Muscle layer of colon (tissue), 2 donors: ENCODE measurements around the gene MALT1.
"Not testable (repeated sequence)": the region's sequence is repeated elsewhere in the genome, so short reads cannot be mapped to it uniquely, and the experiment has no call there.

Source experiments
- H3K27ac ChIP-seq: one replicate; pipeline ENCODE4 v1.7.0; 2013; ENCODE audit warnings: low read depth, mild to moderate bottlenecking, low read length, moderate library complexity
- H3K27me3 ChIP-seq, 2 donors: one replicate each; pipeline ENCODE4 v1.7.0; 2013; ENCODE audit warnings: low read length in 2 of 2, mild to moderate bottlenecking in 2 of 2; ENCODE audit not compliant: insufficient read depth in 2 of 2, control insufficient read depth in 1 of 2
- H3K36me3 ChIP-seq: one replicate; pipeline ENCODE4 v1.7.0; 2013; ENCODE audit warnings: mild to moderate bottlenecking, low read length; ENCODE audit not compliant: insufficient read depth
- H3K4me1 ChIP-seq: one replicate; pipeline ENCODE4 v1.7.0; 2013; ENCODE audit warnings: mild to moderate bottlenecking, low read length; ENCODE audit not compliant: insufficient read depth
- H3K4me3 ChIP-seq, 2 donors: one replicate each; pipeline ENCODE4 v1.7.0; 2013; ENCODE audit warnings: low read length in 2 of 2, low read depth in 1 of 2, mild to moderate bottlenecking in 1 of 2, moderate library complexity in 1 of 2
- H3K9ac ChIP-seq: one replicate; pipeline ENCODE4 v1.7.0; 2013; ENCODE audit warnings: low read length
- H3K9me3 ChIP-seq: one replicate; pipeline ENCODE4 v1.7.0; 2013; ENCODE audit warnings: mild to moderate bottlenecking, low read length
- donor health status: abdominal sarcoma.
- donor health status: Adenocarcinoma of cecum.

The MALT1 gene

GRCh38 chr18:58753976-58754375 is 82.7 kb downstream of the MALT1 start:
- no peak overlapping the region for H3K27ac ChIP-seq

GRCh38 chr18:58754544-58755068 is 83.3 kb downstream of the MALT1 start:
- Histone ChIP-seq H3K4me1 (no peaks in the 10 kb centered on the region), H3K36me3 (peaks cover 10% of the 10 kb centered on the region), H3K27me3 (no peaks in the 10 kb centered on the region), H3K4me3 (no peak overlapping the region), H3K27ac (no peak overlapping the region), H3K9me3 (no peaks in the 10 kb centered on the region), H3K9ac (no peak overlapping the region)

More at GRCh38 chr18:58753976-58754375, 82.7 kb downstream of the MALT1 start:
- Histone ChIP-seq H3K4me1 (no peaks in the 10 kb centered on the region), H3K9ac (no peak overlapping the region), H3K27me3 (no peaks in the 10 kb centered on the region), H3K36me3 (peaks cover 16% of the 10 kb centered on the region), H3K9me3 (no peaks in the 10 kb centered on the region), H3K4me3 (no peak overlapping the region)

- Histone ChIP-seq H3K27me3 (no peaks in the 10 kb centered on the region), H3K9ac (no peak overlapping the region), H3K9me3 (no peaks in the 10 kb centered on the region), H3K4me1 (no peaks in the 10 kb centered on the region), H3K27ac (no peak overlapping the region), H3K4me3 (no peak overlapping the region), H3K36me3 (peaks cover 4% of the 10 kb centered on the region)
Measured at GRCh38 chr18:58755304-58756010, 84.2 kb downstream of the MALT1 start.

- H3K36me3 ChIP-seq: no peaks in the 10 kb centered on the region
- H3K9ac ChIP-seq: no peak overlapping the region
- no peak overlapping the region for H3K4me3 ChIP-seq
- no peaks in the 10 kb centered on the region for H3K27me3 ChIP-seq
- no peak overlapping the region for H3K27ac ChIP-seq
- H3K9me3 ChIP-seq: no peaks in the 10 kb centered on the region
- no peaks in the 10 kb centered on the region for H3K4me1 ChIP-seq
Measured at GRCh38 chr18:58756148-58756547, 84.9 kb downstream of the MALT1 start.

GRCh38 chr18:58756596-58757240 is 85.5 kb downstream of the MALT1 start:
- Histone ChIP-seq H3K36me3 (no peaks in the 10 kb centered on the region), H3K9me3 (no peaks in the 10 kb centered on the region), H3K4me1 (no peaks in the 10 kb centered on the region), H3K27me3 (no peaks in the 10 kb centered on the region), H3K4me3 (no peak overlapping the region), H3K9ac (no peak overlapping the region), H3K27ac (no peak overlapping the region)

GRCh38 chr18:58757351-58757750 is 86.1 kb downstream of the MALT1 start:
- H3K27ac ChIP-seq, H3K27me3 ChIP-seq, H3K36me3 ChIP-seq, H3K9me3 ChIP-seq, H3K9ac ChIP-seq, H3K4me3 ChIP-seq, H3K4me1 ChIP-seq: not testable (repeated sequence)

- Histone ChIP-seq H3K36me3 (no peaks in the 10 kb centered on the region), H3K9ac (no peak overlapping the region), H3K27me3 (no peaks in the 10 kb centered on the region), H3K27ac (no peak overlapping the region), H3K4me1 (no peaks in the 10 kb centered on the region), H3K9me3 (no peaks in the 10 kb centered on the region), H3K4me3 (no peak overlapping the region)
Measured at GRCh38 chr18:58758046-58758445, 86.8 kb downstream of the MALT1 start.

- Histone ChIP-seq H3K27me3 (no peaks in the 10 kb centered on the region), H3K9ac (no peak overlapping the region), H3K4me1 (no peaks in the 10 kb centered on the region), H3K9me3 (no peaks in the 10 kb centered on the region), H3K4me3 (no peak overlapping the region), H3K27ac (no peak overlapping the region), H3K36me3 (no peaks in the 10 kb centered on the region)
Measured at GRCh38 chr18:58758606-58759005, 87.3 kb downstream of the MALT1 start.

GRCh38 chr18:58761241-58761969 is 90.1 kb downstream of the MALT1 start:
- Histone ChIP-seq H3K4me1 (no peaks in the 10 kb centered on the region), H3K27me3 (no peaks in the 10 kb centered on the region), H3K9ac (no peak overlapping the region), H3K27ac (no peak overlapping the region), H3K4me3 (no peak overlapping the region), H3K36me3 (no peaks in the 10 kb centered on the region), H3K9me3 (no peaks in the 10 kb centered on the region)

GRCh38 chr18:58761970-58762780 is 90.9 kb downstream of the MALT1 start:
- Histone ChIP-seq H3K9me3 (no peaks in the 10 kb centered on the region), H3K36me3 (no peaks in the 10 kb centered on the region), H3K4me1 (no peaks in the 10 kb centered on the region), H3K27ac (no peak overlapping the region), H3K9ac (no peak overlapping the region), H3K4me3 (no peak overlapping the region), H3K27me3 (no peaks in the 10 kb centered on the region)

- H3K9me3 ChIP-seq: no peaks in the 10 kb centered on the region
- H3K36me3 ChIP-seq: no peaks in the 10 kb centered on the region
- no peaks in the 10 kb centered on the region for H3K27me3 ChIP-seq
- H3K4me1 ChIP-seq: peaks cover under 1% of the 10 kb centered on the region
- H3K9ac ChIP-seq: no peak overlapping the region
- no peak overlapping the region for H3K27ac ChIP-seq
- H3K4me3 ChIP-seq: no peak overlapping the region
Measured at GRCh38 chr18:58762781-58763171, 91.5 kb downstream of the MALT1 start.
